RWPE2 (cell line): ENCODE data around the gene OSBPL10.

ENCODE experiments used
- ATAC-seq: fragments of 200-7000 bp; cut with Tn5 transposase; 3 replicates; pipeline ENCODE4 v1.9.1; 2021; ENCODE audit warnings: low read depth
- DNase-seq: peaks from one replicate; pipeline ENCODE4 v3.0.0-alpha.2; 2020; ENCODE audit warnings: low spot score
- H3K27ac ChIP-seq: fragments of 450-650 bp; 2 replicates; pipeline ENCODE4 v1.5.1; 2017; ENCODE audit warnings: mild to moderate bottlenecking; ENCODE audit not compliant: poor library complexity, severe bottlenecking
- H3K27me3 ChIP-seq: fragments of 250-450 bp; sonication (Bioruptor Pico); 2 replicates; pipeline ENCODE4 v1.5.1; 2021; ENCODE audit warnings: mild to moderate bottlenecking, moderate library complexity; ENCODE audit not compliant: insufficient read depth, poor library complexity, severe bottlenecking
- H3K36me3 ChIP-seq: fragments of 250-450 bp; sonication (Bioruptor Pico); 2 replicates; pipeline ENCODE4 v1.5.1; 2020; ENCODE audit warnings: low read depth, mild to moderate bottlenecking, moderate library complexity
- H3K4me1 ChIP-seq: fragments of 250-450 bp; sonication (Bioruptor Pico); 2 replicates; pipeline ENCODE4 v1.5.1; 2021; ENCODE audit warnings: mild to moderate bottlenecking, moderate library complexity; ENCODE audit not compliant: insufficient read depth, poor library complexity, severe bottlenecking
- H3K4me3 ChIP-seq: fragments of 250-450 bp; sonication (Bioruptor Pico); 2 replicates; pipeline ENCODE4 v1.5.1; 2021; ENCODE audit warnings: mild to moderate bottlenecking, moderate library complexity; ENCODE audit not compliant: severe bottlenecking
- H3K9me3 ChIP-seq: fragments of 250-450 bp; sonication (Bioruptor Pico); 2 replicates; pipeline ENCODE4 v1.5.1; 2021; ENCODE audit warnings: mild to moderate bottlenecking, moderate library complexity; ENCODE audit not compliant: severe bottlenecking
- TF ChIP-seq, protein P1 (sequence below): fragments of 450-650 bp; IDR thresholded peaks from one replicate; pipeline ENCODE4 v1.5.1; 2017; ENCODE audit warnings: mild to moderate bottlenecking, moderate library complexity; ENCODE audit not compliant: poor library complexity, severe bottlenecking

OSBPL10 gene

DNA sequence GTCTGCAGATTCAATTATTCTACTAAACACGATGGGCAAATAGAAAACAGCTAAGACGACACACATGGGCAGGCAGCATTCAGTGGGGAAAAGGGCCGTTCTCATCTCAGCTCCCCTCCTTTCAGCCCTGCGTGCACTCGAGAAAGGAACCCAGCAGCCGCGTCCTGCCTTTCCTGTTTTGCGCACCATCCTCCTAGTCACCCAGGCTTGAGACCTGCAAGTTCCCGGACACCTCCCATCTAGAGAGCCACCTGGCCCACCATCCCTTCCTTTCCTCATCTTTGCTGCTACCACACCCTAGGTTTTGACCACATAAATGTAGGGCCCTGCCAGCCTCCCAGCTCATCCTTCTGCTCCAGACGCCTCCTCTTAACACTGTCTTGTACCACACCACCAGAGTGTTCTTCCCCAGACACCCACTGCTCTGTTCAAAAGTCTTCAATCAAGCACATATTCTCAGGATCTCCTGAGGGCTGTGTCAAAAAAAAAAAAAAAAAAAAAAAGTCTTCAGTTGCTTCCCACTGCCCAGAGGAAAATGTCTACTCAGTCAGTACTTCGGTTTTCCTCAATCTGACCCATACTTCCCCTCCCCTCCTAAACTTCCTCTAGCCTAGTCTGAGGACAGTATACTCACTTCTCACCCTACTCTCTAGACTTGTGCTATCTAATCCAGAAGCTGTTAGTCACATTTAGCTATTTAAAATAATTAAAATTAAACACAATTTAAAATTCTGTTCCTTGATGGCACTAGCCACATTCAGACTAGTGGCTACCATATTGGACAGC lies 266.4 kb downstream of the OSBPL10 start:
- no peak overlapping the region for H3K27ac ChIP-seq
- H3K27me3 ChIP-seq: no peaks in the 10 kb centered on the region
- H3K36me3 ChIP-seq: 0 out of 2 replicates have a peak, but pooled peaks cover 3% of the 10 kb centered on the region
- ATAC-seq (no peak), DNase-seq (no peak)
- H3K4me3 ChIP-seq: no peak overlapping the region
- peaks cover 7% of the 10 kb centered on the region for H3K4me1 ChIP-seq
- no peaks in the 10 kb centered on the region for H3K9me3 ChIP-seq
- TF ChIP-seq, protein P1, sequence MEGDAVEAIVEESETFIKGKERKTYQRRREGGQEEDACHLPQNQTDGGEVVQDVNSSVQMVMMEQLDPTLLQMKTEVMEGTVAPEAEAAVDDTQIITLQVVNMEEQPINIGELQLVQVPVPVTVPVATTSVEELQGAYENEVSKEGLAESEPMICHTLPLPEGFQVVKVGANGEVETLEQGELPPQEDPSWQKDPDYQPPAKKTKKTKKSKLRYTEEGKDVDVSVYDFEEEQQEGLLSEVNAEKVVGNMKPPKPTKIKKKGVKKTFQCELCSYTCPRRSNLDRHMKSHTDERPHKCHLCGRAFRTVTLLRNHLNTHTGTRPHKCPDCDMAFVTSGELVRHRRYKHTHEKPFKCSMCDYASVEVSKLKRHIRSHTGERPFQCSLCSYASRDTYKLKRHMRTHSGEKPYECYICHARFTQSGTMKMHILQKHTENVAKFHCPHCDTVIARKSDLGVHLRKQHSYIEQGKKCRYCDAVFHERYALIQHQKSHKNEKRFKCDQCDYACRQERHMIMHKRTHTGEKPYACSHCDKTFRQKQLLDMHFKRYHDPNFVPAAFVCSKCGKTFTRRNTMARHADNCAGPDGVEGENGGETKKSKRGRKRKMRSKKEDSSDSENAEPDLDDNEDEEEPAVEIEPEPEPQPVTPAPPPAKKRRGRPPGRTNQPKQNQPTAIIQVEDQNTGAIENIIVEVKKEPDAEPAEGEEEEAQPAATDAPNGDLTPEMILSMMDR: no peak

DNA sequence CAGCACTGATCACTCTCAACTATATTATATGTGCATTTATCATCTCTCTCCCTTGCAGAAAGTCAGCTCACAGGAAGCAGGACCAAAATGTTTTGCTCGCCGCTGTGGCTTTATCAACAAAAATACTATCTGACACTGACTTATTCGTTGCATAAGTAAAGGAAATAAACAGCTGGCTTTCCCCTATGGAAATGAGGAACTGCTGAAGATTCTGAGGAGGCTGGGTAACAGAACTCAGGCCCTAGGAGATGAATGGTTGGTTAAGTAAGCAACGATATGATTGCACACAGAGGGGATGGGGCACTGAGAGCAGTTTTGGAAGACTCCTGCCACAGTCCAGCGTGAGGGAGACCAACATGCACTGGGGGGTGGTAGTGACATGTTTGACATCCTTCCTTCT lies 267.2 kb downstream of the OSBPL10 start:
- Histone ChIP-seq H3K27ac (no peak overlapping the region), H3K27me3 (no peaks in the 10 kb centered on the region), H3K4me3 (no peak overlapping the region), H3K36me3 (peaks cover 5% of the 10 kb centered on the region; the same call in 1 of the 2 replicates), H3K4me1 (peaks cover 3% of the 10 kb centered on the region), H3K9me3 (no peaks in the 10 kb centered on the region)
- DNase-seq (no peak), ATAC-seq (no peak)
- TF ChIP-seq, protein P1: no peak

DNA sequence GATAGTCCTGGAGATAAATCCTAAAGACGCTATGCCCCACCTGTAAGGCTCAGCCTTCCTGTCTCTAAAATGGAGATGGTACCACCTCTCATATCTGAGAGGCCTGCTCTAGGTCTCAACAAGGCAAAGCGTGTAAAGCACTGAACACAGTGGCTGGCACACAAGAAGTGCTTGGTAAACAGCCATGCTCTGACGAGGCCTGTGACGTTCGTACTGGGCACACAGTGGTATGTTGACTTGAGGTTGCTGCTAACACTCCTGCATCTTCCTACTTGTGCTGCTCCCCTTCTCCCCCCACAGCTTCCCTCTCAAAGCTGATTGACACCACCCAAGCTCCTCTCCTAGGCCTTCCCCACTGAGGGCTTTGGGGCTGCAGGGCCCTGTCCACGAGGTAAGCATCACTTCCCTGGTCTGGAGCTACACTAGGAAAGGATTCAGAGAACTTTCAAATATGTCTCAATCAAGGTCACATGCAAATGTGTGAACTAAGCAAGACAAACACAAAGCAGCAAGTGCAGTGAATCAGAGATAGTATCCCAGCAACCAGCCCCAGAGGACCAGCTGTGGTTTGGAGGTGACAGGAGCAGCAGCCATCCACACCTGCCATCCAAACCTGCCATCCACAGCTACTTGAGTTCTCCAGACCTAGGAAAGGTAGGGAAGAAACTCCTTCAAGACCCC lies 270.8 kb downstream of the OSBPL10 start:
- H3K27me3 ChIP-seq: no peaks in the 10 kb centered on the region
- ATAC-seq: peak; percentile 19; the same call in 1 of the 3 replicates
- TF ChIP-seq, protein P1: no peak
- H3K36me3 ChIP-seq: peaks cover 9% of the 10 kb centered on the region; the same call in 1 of the 2 replicates
- H3K4me3 ChIP-seq: no peak overlapping the region
- H3K4me1 ChIP-seq: peaks cover 7% of the 10 kb centered on the region
- no peaks in the 10 kb centered on the region for H3K9me3 ChIP-seq
- H3K27ac ChIP-seq: no peak overlapping the region
- no peak for DNase-seq

DNA sequence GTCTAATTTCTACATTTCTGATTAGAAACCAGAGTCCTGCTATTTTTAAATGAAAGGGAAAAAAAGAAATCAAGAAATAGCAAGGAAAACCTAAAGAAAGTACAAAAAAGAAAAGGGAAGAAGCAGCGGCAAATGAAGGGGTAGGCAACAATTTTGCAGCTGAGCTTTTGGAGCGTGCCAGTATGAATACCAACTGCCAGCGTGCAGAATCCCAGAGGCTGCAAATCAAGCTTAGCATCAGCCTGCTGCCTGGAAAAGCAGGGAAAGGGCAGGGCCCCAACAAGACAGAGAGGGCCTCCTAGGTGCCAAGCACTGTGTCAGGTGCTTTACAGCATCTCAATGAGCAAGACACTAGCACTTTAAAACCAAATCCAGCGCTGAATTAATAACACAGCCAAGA lies 271.5 kb downstream of the OSBPL10 start:
- DNase-seq (no peak), ATAC-seq (no peak)
- H3K27ac ChIP-seq: no peak overlapping the region

More for the DNA sequence above, 271.5 kb downstream of the OSBPL10 start:
- H3K9me3 ChIP-seq: no peaks in the 10 kb centered on the region
- peaks cover 15% of the 10 kb centered on the region for H3K4me1 ChIP-seq
- TF ChIP-seq, protein P1: no peak
- H3K27me3 ChIP-seq: no peaks in the 10 kb centered on the region
- H3K36me3 ChIP-seq: peaks cover 9% of the 10 kb centered on the region; the same call in 1 of the 2 replicates
- no peak overlapping the region for H3K4me3 ChIP-seq
